Mesangial cell (primary cell): ENCODE results near the gene TMEM106A. TPM values are rescaled to one million over a fixed set of nuclear protein-coding genes. Genes with fewer than 3 reads are reported as not detected.

Experiments used
- total RNA-seq: library from RNA; depleted of rRNA; stranded (reverse); fragments of >200 nt; gene quantifications from 2 replicates; pipeline ENCODE4 v1.2.3, GENCODE V29; 2015

The TMEM106A gene, protein sequence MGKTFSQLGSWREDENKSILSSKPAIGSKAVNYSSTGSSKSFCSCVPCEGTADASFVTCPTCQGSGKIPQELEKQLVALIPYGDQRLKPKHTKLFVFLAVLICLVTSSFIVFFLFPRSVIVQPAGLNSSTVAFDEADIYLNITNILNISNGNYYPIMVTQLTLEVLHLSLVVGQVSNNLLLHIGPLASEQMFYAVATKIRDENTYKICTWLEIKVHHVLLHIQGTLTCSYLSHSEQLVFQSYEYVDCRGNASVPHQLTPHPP
- 3.7 and 6.3 TPM in 2 replicates for total RNA-seq

DNA sequence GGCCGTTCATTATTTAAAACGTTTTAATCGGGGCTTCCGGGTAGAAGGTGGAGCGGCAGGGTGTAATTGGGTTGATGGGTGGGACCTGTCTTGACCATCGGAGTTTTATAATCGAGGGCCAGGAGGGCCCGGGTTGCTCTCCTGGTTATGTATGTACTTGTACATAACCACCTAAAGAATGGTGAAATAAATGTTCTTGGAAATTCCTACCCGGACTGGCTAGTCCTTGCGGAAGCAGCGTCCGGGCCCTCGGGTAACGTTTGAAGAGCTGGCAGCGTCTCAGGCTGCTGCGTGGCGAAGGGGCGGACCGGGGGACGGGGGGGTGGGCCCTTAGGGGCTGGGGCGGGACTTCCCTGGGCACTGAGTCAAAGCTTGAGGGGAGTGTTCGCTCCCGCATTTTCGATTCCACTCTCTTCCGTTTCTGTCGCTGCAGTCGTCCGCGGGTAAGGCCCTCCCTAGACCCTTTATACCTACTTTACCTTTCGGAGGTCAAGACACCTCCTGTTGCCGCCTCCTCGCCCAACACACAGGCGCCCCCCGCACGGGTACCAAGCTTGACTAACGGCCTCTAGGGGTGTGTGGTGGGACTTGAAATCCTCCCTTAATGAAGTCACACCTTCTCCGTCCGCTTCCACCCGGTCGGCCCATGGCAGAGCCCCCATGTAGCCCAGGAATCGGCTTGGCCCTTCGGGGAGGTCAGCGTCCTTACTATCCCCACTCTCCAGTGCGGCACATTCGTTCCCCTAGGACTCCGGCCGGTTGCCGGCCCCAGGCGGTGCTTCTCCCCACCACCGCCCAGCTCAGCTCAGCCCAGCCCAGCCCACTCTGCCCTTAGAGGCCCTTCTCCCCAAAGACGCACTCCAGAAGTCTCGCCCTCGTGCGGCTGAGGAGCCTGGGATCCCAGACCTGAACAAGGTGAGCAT lies at the start of gene TMEM106A:
TSS of gene TMEM106A (plus strand) at position 396 of the 923 bp plus-strand sequence. CDS start 1,167 bp downstream, outside the sequence.

DNA sequence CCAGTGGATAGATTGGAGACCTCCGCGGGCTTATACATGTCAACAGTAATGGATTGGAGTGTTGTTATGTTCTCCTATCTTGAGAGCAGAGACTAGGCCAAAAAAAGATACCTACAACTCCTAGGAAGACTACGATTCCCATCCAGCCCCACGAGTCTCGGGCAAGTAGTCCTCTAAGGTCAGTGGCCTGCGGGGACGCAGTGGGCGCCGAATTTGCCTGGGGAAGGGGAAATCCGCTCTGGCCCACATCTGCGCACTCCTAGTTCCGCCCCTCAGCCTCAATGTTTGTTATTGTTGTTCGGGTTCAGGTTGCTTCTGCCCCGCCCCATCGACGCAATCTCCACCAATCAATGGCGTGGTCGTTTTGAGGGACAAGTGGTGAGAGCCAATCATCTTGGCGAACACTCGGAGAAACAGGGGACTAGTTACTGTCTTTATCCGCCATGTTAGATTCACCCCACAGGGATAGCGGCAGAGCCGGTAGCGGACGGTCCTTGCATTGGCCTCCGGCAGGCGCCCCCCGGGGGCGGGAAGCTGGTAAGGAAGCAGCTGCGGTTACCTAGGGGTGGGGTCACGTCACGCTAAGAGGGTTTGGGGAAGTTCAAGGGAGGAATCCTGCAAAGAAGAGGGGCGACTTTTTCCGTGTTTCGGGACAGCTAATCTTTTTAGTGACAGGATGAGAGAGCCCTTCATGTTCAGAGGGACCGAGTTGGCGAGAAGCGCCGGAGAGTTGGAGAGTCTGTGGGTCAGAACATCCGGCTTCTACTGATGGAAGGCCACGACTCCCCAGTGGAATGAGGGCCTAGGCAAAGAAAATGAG lies 40.7 kb upstream of the TMEM106A start, which contains the start of gene NBR1:
TSS of gene NBR1 (plus strand) at position 449 of the 820 bp plus-strand sequence. CDS start 4,586 bp downstream, outside the sequence.

GRCh38 chr17:43228020-43228782 lies 16.5 kb downstream of the TMEM106A start, which contains the start of gene CCDC200:
CCDC200 (minus strand) TSS chr17:43228623; CDS start chr17:43228554, 69 bp downstream.

DNA sequence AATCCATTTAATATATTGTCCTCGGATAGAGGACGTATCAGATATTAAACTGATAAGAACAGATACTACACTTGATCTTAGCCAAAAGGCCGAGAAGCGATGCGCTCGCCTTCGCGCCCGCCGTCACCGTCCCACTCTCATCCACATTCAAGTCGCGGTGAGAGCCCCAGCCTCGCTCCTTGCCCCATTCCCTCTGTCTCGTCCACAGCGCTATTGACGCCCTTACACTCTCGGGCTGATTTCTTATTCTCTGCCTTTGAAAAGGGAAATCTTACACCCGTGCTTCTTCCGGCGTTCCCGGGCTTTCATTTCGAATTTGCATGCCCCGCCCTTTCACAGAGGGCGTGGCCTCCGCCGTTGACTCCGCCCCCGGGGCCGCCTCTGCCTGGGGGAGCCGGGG lies 22.2 kb downstream of the TMEM106A start, which contains the start of gene RNU2-1:
TSS of gene RNU2-1 (minus strand) at position 101 of the 400 bp plus-strand sequence.

Other genes with a start within 250 kb of the TMEM106A start
- 22.8 and 30.0 TPM in 2 replicates for gene AARSD1, start 247.4 kb upstream of the TMEM106A start, total RNA-seq
- 1.3 and 2.9 TPM in 2 replicates for gene PTGES3L, start 231.8 kb upstream of the TMEM106A start, total RNA-seq
- 6.4 and 9.0 TPM in 2 replicates for gene RUNDC1, start 231.3 kb upstream of the TMEM106A start, total RNA-seq
- gene RPL27, start 213.5 kb upstream of the TMEM106A start, total RNA-seq = 1,263 and 1,290 TPM in 2 replicates
- 14.8 and 42.2 TPM in 2 replicates for gene IFI35, start 205.1 kb upstream of the TMEM106A start, total RNA-seq
- 162 and 328 TPM in 2 replicates for gene VAT1, start 189.5 kb upstream of the TMEM106A start, total RNA-seq
- gene RND2, start 186.6 kb upstream of the TMEM106A start, total RNA-seq = 0.33 and 1.0 TPM in 2 replicates
- 4.8 and 25.1 TPM in 2 replicates for gene BRCA1, start 86.5 kb upstream of the TMEM106A start, total RNA-seq
- gene NBR1, start 40.7 kb upstream of the TMEM106A start, total RNA-seq = 31.0 and 53.1 TPM in 2 replicates
- gene CCDC200, start 16.7 kb downstream of the TMEM106A start, total RNA-seq = not detected in 2 replicates
- not detected in 2 replicates for gene RNU2-1, start 22.1 kb downstream of the TMEM106A start, total RNA-seq
- 7.2 and 12.0 TPM in 2 replicates for gene ARL4D, start 187.1 kb downstream of the TMEM106A start, total RNA-seq